T-cell (primary cell): ENCODE measurements around the gene PROCR. TPM values are rescaled to one million over a fixed set of nuclear protein-coding genes. Genes with fewer than 3 reads are reported as not detected.
"Not testable (repeated sequence)": the region's sequence is repeated elsewhere in the genome, so short reads cannot be mapped to it uniquely, and the experiment has no call there.

Source experiments
- ATAC-seq, 4 experiments: fragments of 200-7000 bp in 3 of 4; fragments of 150-1000 bp in 1 of 4; cut with Tn5 transposase; replicated peaks in 1 of 4; 1 replicate in 3 of 4; 2 replicates in 1 of 4; pipeline ENCODE4 v1.10.0; 2021; ENCODE audit warnings: moderate library complexity in 3 of 4, mild to moderate bottlenecking in 2 of 4, moderate number of reproducible peaks in 1 of 4
- CTCF ChIA-PET, 2 donors: fragments of 300-600 bp; sonication (Branson Sonifier 250); formaldehyde crosslinking; loops; one replicate each; lab custom pipeline; 2022; ENCODE audit warnings: antibody characterized with exemption in 2 of 2; lab: Charles Lee
- POLR2A ChIA-PET, 2 donors: fragments of 300-600 bp; sonication (Branson Sonifier 250); formaldehyde crosslinking; loops; one replicate each; lab custom pipeline; 2022; ENCODE audit warnings: antibody characterized with exemption in 2 of 2; lab: Charles Lee
- DNase-seq, 35 experiments: peaks; one replicate each; pipeline versions ENCODE4 v3.0.0 to v3.0.0-alpha.2; 2013 to 2023
- H3K27ac ChIP-seq: one replicate; pipeline ENCODE4 v1.5.1; 2013; ENCODE audit warnings: low read length
- H3K27me3 ChIP-seq, 2 experiments: replicated peaks in 1 of 2; 1 replicate in 1 of 2; 2 replicates in 1 of 2; pipeline versions ENCODE4 v1.6.1 to v1.7.0; 2013; ENCODE audit warnings: low read length in 1 of 2, mixed read lengths in 1 of 2; ENCODE audit not compliant: control insufficient read depth in 2 of 2, insufficient read depth in 2 of 2; ENCODE audit errors: extremely low read depth in 1 of 2
- H3K36me3 ChIP-seq, 2 donors: 1 replicate in 1 of 2; 2 replicates in 1 of 2; pipeline versions ENCODE4 v1.6.1 to v1.7.0; 2013; ENCODE audit warnings: low read length in 1 of 2; ENCODE audit not compliant: control insufficient read depth in 2 of 2, insufficient read depth in 1 of 2; ENCODE audit errors: extremely low read depth in 1 of 2
- H3K4me1 ChIP-seq, 2 experiments: 1 replicate in 1 of 2; 2 replicates in 1 of 2; pipeline versions ENCODE4 v1.6.1 to v1.7.0; 2013; ENCODE audit warnings: low read length in 2 of 2, mixed read lengths in 1 of 2; ENCODE audit not compliant: insufficient read depth in 2 of 2, control insufficient read depth in 1 of 2; ENCODE audit errors: extremely low read depth in 1 of 2
- H3K4me3 ChIP-seq, 2 donors: 1 replicate in 1 of 2; 2 replicates in 1 of 2; pipeline versions ENCODE4 v1.5.1 to v1.7.0; 2013; ENCODE audit warnings: mild to moderate bottlenecking in 2 of 2, low read length in 1 of 2, moderate library complexity in 1 of 2; ENCODE audit not compliant: control insufficient read depth in 1 of 2; ENCODE audit errors: extremely low read depth in 1 of 2
- H3K9me3 ChIP-seq: 2 replicates; pipeline ENCODE4 v1.7.0; 2013
- H3K27ac Mint-ChIP-seq, 2 donors: one replicate each; pipeline ENCODE4 v1.8.0; 2020 to 2021; ENCODE audit warnings: mild to moderate bottlenecking in 2 of 2, mixed read lengths in 2 of 2
- H3K27me3 Mint-ChIP-seq, 2 donors: one replicate each; pipeline ENCODE4 v1.8.0; 2021 to 2022; ENCODE audit warnings: mixed read lengths in 2 of 2
- H3K36me3 Mint-ChIP-seq: one replicate; pipeline ENCODE4 v1.8.0; 2021; ENCODE audit warnings: mixed read lengths
- H3K4me1 Mint-ChIP-seq, 3 donors: one replicate each; pipeline ENCODE4 v1.8.0; 2020 to 2022; ENCODE audit warnings: mixed read lengths in 3 of 3, mild to moderate bottlenecking in 1 of 3
- H3K4me3 Mint-ChIP-seq, 3 donors: one replicate each; pipeline ENCODE4 v1.8.0; 2020 to 2022; ENCODE audit warnings: mild to moderate bottlenecking in 3 of 3, mixed read lengths in 3 of 3, moderate library complexity in 3 of 3
- H3K9me3 Mint-ChIP-seq, 3 donors: one replicate each; pipeline ENCODE4 v1.8.0; 2020 to 2022; ENCODE audit warnings: mixed read lengths in 3 of 3
- WGBS: methylation state at CpG from one replicate; pipeline ENCODE4 v1.1.5; 2013; ENCODE audit warnings: missing lambda C conversion rate; ENCODE audit not compliant: insufficient coverage; 5-methylcytosine and 5-hydroxymethylcytosine counted together
- total RNA-seq, 35 experiments: library from RNA in 6 of 35; stranded (reverse) in 6 of 35; fragments of 120-200 nt in 1 of 35; gene quantifications; one replicate each; pipeline versions ENCODE4 v1.2.1 to v1.2.4 and lab custom pipeline; 2013 to 2026

The PROCR gene
- total RNA-seq, 5 donors from 2014 or later (not counting 1 experiment from before 2014, with no cell fraction given) = 0.28 to 3.0 (median 1.5) TPM

DNA sequence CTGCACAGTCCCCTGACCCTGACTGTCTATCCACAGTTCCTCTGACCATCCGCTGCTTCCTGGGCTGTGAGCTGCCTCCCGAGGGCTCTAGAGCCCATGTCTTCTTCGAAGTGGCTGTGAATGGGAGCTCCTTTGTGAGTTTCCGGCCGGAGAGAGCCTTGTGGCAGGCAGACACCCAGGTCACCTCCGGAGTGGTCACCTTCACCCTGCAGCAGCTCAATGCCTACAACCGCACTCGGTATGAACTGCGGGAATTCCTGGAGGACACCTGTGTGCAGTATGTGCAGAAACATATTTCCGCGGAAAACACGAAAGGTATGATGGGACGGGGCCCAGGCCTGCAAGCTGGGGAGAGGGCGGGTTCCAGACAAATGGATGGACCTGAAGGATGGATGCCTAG is 4.3 kb downstream of the PROCR start:
- Mint-ChIP-seq H3K4me3 (no peak overlapping the region), H3K36me3 (peaks cover 16% of the 10 kb centered on the region), H3K4me1 (peaks cover 17 to 19% (median 19%) of the 10 kb centered on the region in 3 donors), H3K27me3 (no peaks in the 10 kb centered on the region), H3K27ac (no peak overlapping the region), H3K9me3 (no peaks in the 10 kb centered on the region)
- no peaks in the 10 kb centered on the region for H3K27me3 ChIP-seq
- ChIA-PET CTCF (interaction anchor here (0.5 to 0.8 kb wide), 2 partner anchors 33 to 335 kb away, joined by 3 to 4 read pairs; no protein-coding TSS in a partner anchor), POLR2A (no interaction called here)
- ATAC-seq (no peak), DNase-seq (no peak)
- H3K36me3 ChIP-seq = peaks cover 0 to 3% of the 10 kb centered on the region in 2 donors
- H3K9me3 ChIP-seq = no peaks in the 10 kb centered on the region
- no peak overlapping the region for H3K27ac ChIP-seq
- no peak overlapping the region for H3K4me3 ChIP-seq
- H3K4me1 ChIP-seq = peaks cover 0 to 12% of the 10 kb centered on the region in 2 experiments
- 98% methylated on average over 13 of the region's 14 CpGs for WGBS

DNA sequence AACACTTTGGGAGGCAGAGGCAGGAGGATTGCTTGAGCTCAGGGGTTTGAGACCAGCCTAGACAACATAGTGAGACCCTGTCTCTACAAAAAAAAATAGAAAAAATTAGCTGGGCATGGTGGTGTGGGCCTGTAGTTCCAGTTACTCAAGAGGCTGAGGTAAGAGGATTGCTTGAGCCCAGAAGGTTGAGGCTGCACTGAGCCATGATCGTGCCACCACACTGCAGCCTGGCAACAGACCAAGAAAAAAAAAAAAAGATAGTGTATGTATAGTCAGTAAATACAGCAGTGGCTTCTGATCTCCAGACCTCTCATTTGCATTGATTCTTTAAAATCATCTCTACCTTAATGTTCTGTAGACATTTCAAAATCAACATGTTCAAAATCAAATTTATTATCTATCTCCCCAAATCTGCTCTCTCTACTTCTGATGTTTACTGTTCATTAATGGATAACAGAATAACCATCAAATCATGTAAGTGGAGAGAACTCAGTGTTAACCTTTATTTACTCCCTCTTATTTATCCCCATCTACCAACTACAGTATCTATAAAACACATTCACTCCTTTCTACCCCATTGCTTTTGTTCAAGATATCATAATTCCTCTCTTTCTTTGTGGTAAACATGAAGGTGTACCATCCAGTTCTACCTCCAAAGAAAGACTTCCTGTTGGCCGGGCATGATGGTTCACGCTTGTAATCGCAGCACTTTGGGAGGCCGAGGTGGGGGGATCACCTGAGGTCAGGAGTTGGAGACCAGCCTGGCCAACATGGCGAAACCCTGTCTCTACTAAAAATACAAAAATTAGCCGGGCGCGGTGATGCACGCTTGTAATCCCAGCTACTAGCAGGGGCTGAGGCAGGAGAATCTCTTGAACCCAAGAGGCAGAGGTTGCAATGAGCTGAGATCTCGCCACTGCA is 7.7 kb downstream of the PROCR start:
- 100% methylated on average over 4 of the region's 11 CpGs for WGBS
- H3K27ac Mint-ChIP-seq = no peak overlapping the region
- peaks cover 35% of the 10 kb centered on the region for H3K36me3 Mint-ChIP-seq
- H3K4me1 ChIP-seq = no peaks in the 10 kb centered on the region
- H3K9me3 Mint-ChIP-seq = no peaks in the 10 kb centered on the region
- DNase-seq = no peak
- H3K27ac ChIP-seq = no peak overlapping the region
- H3K9me3 ChIP-seq = no peaks in the 10 kb centered on the region
- H3K4me3 ChIP-seq = no peak overlapping the region
- H3K27me3 ChIP-seq = no peaks in the 10 kb centered on the region
- no peaks in the 10 kb centered on the region for H3K4me1 Mint-ChIP-seq
- ATAC-seq = no peak
- CTCF ChIA-PET = interaction anchor here (0.7 kb wide), 2 partner anchors 25 to 1196 kb away, joined by 4 to 8 read pairs; no protein-coding TSS in a partner anchor
- no peak overlapping the region for H3K4me3 Mint-ChIP-seq
- H3K27me3 Mint-ChIP-seq = no peaks in the 10 kb centered on the region
- peaks cover 0 to 3% of the 10 kb centered on the region in 2 donors for H3K36me3 ChIP-seq
- POLR2A ChIA-PET = no interaction called here

DNA sequence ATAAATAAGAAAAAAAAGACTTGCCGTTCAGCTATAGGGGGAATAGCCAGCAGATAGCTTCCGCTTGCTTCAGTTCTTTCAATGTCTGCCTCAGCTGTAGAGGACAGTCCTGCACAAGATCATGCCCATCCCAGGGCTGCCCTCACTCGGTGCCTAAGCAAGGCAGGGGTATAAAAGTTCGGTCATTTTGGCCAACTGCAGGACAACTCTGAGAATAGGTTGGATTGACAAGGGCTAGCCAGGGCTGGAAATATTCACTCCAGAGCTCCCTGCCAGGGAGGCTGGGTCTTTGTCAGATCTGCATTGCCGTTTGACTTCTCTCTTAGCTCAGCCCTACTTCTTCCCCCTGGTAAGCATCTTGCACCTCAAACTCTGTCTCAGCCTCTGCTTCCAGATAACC is 8.4 kb downstream of the PROCR start:
- DNase-seq (no peak), ATAC-seq (no peak)
- 96% methylated on average over 4 of the region's 5 CpGs for WGBS
- H3K4me3 ChIP-seq = no peak overlapping the region
- Mint-ChIP-seq H3K36me3 (peaks cover 36% of the 10 kb centered on the region), H3K4me1 (no peaks in the 10 kb centered on the region), H3K9me3 (no peaks in the 10 kb centered on the region), H3K4me3 (no peak overlapping the region), H3K27me3 (no peaks in the 10 kb centered on the region), H3K27ac (no peak overlapping the region)
- no peak overlapping the region for H3K27ac ChIP-seq
- H3K36me3 ChIP-seq = peaks cover 0 to 3% of the 10 kb centered on the region in 2 donors
- no peaks in the 10 kb centered on the region for H3K4me1 ChIP-seq
- H3K9me3 ChIP-seq = no peaks in the 10 kb centered on the region
- ChIA-PET CTCF (no interaction called here), POLR2A (no interaction called here)
- no peaks in the 10 kb centered on the region for H3K27me3 ChIP-seq

DNA sequence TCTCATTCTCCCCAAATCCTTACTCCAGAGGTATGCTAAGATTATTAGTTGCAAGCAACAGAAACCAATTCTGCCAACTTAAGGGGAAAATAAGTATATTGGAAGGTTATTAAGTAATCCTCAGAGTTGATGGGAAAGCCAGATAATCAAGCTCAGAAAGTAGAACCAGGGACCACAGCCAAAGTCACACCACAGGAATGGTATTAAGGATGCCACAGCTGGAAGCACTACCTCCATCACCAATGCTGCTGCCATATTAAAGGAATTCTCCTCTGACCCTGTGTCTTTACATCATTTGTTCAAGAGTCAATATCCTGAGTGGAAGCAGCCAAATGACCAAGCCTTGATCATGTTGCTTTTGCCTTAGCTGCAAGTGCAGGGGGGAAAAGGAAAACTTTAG is 9.9 kb downstream of the PROCR start:
- Mint-ChIP-seq H3K27ac (no peak overlapping the region), H3K4me1 (no peaks in the 10 kb centered on the region)
- CTCF ChIA-PET = no interaction called here

DNA sequence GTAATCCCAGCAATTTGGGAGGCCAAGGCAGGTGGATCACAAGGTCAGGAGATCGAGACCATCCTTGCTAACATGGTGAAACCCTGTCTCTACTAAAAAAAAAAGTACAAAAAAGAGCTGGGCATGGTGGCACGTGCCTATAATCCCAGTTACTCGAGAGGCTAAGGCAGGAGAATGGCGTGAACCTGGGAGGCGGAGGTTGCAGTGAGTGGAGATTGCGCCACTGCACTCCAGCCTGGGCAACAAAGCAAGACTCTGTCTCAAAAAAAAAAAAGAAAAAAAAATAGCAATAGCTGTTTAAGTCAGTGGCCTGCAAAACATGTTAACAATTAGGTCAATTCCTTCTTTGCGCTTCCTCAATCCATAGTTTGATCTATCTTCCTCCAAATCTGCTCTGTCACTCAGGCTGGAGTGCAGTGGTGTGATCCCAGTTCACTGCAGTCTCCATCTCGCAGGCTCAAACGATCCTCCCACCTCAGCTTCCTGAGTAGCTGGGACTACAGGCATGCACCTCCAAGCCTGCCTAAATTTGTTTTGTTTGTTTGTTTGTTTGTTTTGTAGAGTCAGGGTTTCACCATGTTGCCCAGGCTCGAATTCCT is 14.9 kb downstream of the PROCR start:
- H3K36me3 ChIP-seq, H3K27ac Mint-ChIP-seq, H3K27ac ChIP-seq, H3K4me3 ChIP-seq, H3K9me3 Mint-ChIP-seq, H3K4me3 Mint-ChIP-seq, H3K27me3 Mint-ChIP-seq, H3K9me3 ChIP-seq, H3K27me3 ChIP-seq, H3K4me1 ChIP-seq, ATAC-seq, DNase-seq, H3K4me1 Mint-ChIP-seq: not testable (repeated sequence)
- CTCF ChIA-PET = interaction anchor here in 1 of 2 donors (1.1 kb wide), 1 partner anchor 58 kb away, joined by 3 read pairs; no protein-coding TSS in a partner anchor
- 70% methylated on average over 5 of the region's 10 CpGs for WGBS
- peaks cover 31% of the 10 kb centered on the region for H3K36me3 Mint-ChIP-seq
- POLR2A ChIA-PET = interaction anchor here (0.6 kb wide), 2 partner anchors 11 to 51 kb away, joined by 6 to 12 read pairs; no protein-coding TSS in a partner anchor

More for the DNA sequence above, 9.9 kb downstream of the PROCR start:
- DNase-seq = no peak
- no peak overlapping the region for H3K4me3 Mint-ChIP-seq
- H3K36me3 ChIP-seq = no peaks in the 10 kb centered on the region
- no peaks in the 10 kb centered on the region for H3K27me3 ChIP-seq
- no peaks in the 10 kb centered on the region for H3K4me1 ChIP-seq
- POLR2A ChIA-PET = no interaction called here
- ATAC-seq = no peak
- no peaks in the 10 kb centered on the region for H3K27me3 Mint-ChIP-seq
- H3K36me3 Mint-ChIP-seq = peaks cover 35% of the 10 kb centered on the region
- no peaks in the 10 kb centered on the region for H3K9me3 ChIP-seq
- no peaks in the 10 kb centered on the region for H3K9me3 Mint-ChIP-seq
- no peak overlapping the region for H3K4me3 ChIP-seq
- no peak overlapping the region for H3K27ac ChIP-seq

DNA sequence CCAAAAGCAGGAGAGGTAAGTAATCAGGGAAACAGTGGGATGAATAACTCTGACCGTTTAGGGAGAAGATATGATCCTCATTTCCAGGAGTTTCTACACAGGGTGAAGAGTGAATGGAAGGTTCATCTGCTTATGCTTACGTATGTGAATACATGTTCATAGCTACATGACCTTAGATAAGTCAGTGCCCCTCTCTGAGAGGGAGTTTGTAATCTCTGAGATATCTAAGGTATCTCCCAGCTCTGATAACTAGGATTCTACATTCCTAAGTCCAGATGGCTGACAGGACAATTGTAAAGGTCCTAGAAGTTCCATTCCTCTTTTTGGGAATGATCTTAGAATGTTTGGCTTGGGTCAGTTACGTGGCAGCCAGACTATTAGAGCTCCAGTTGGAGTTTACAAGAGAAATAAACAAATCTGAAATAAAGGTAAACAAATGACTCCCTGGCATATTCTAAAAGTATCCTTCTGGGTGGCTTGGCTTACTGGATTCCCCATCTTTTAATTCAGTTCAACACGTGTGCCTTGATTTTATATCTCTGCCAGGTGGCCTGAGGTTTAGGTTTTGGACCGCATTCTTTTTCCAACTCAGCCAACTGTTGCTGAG is 15.8 kb downstream of the PROCR start:
- Histone ChIP-seq H3K4me3 (no peak overlapping the region), H3K4me1 (no peaks in the 10 kb centered on the region), H3K27me3 (no peaks in the 10 kb centered on the region), H3K36me3 (no peaks in the 10 kb centered on the region), H3K27ac (no peak overlapping the region), H3K9me3 (no peaks in the 10 kb centered on the region)
- no peak overlapping the region for H3K27ac Mint-ChIP-seq
- H3K4me3 Mint-ChIP-seq = no peak overlapping the region
- H3K27me3 Mint-ChIP-seq = no peaks in the 10 kb centered on the region
- POLR2A ChIA-PET = no interaction called here
- CTCF ChIA-PET = interaction anchor here in 1 of 2 donors (1.1 kb wide), 1 partner anchor 59 kb away, joined by 3 read pairs; no protein-coding TSS in a partner anchor
- H3K4me1 Mint-ChIP-seq = no peaks in the 10 kb centered on the region
- H3K9me3 Mint-ChIP-seq = no peaks in the 10 kb centered on the region
- no peak for DNase-seq
- peaks cover 32% of the 10 kb centered on the region for H3K36me3 Mint-ChIP-seq
- ATAC-seq = no peak
- whole genome bisulfite sequencing = 80% methylated on average over 1 of the region's 5 CpGs
